ENCODE results near the gene OR51E1. TPM values are rescaled to one million over a fixed set of nuclear protein-coding genes. Genes with fewer than 3 reads are reported as not detected.

The OR51E1 gene
- total and polyA plus RNA-seq, 10 of the 15 experiments (the other 5 are each of a cell fraction or from before 2014, with no cell fraction given) = not detected

DNA sequence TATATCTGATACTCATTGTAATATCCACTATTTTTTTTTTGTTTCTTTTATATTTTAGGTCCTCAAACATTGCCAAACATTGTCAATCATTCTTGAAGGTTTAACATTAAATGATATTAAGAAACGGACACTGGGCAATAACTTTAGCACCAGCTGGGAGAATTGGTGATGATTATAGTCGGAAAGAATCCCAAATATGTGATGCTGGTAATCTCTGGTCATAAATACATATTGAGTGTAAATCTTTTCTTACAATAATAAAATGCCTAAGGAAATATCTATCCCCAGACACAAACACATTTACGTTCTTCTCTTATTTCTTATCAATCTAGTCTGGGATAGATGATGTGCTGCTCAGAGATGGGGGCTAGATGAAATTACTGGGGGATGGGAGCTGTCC is 28.7 kb downstream of the OR51E1 start:
- Histone ChIP-seq H3K4me2 (ENCODE audit: control insufficient read depth, insufficient read depth) (no peak overlapping the region), H3K9me3 (replicated peaks; ENCODE audit: control insufficient read depth, insufficient read depth, low read length) (no peaks in the 10 kb centered on the region), H3K36me3 (ENCODE audit: control insufficient read depth in 2 of 2, insufficient read depth in 2 of 2, low read length in 1 of 2) (no peaks in the 10 kb centered on the region), H4K20me1 (ENCODE audit: control insufficient read depth, insufficient read depth) (no peaks in the 10 kb centered on the region), H3K27me3 (replicated peaks in 1 of 2; ENCODE audit: control insufficient read depth in 2 of 2, insufficient read depth in 2 of 2, low read length in 1 of 2) (no peaks in the 10 kb centered on the region), H3K27ac (ENCODE audit: control insufficient read depth, insufficient read depth) (no peak overlapping the region), H3K4me1 (ENCODE audit: control insufficient read depth, insufficient read depth, low read length) (no peaks in the 10 kb centered on the region), H3K79me2 (ENCODE audit: control insufficient read depth, insufficient read depth, low read length) (no peaks in the 10 kb centered on the region), H3K4me3 (no peak overlapping the region), H2AFZ (ENCODE audit: control insufficient read depth, low read depth, low read length) (no peak overlapping the region), H3K9ac (ENCODE audit: control insufficient read depth, insufficient read depth, low read length) (no peak overlapping the region)
- POLR2A ChIA-PET = no interaction called here
- TF ChIP-seq POLR2A (IDR thresholded peaks at IDR 0.05; ENCODE audit: low read depth, low read length) = no peak
- no peak for TF ChIP-seq JUND (IDR thresholded peaks at IDR 0.05; ENCODE audit: low read depth, low read length)
- TF ChIP-seq MTA2 (IDR thresholded peaks at IDR 0.05; ENCODE audit: low read depth) = no peak
- TF ChIP-seq FOXK2 (IDR thresholded peaks at IDR 0.05) = no peak
- no peak for TF ChIP-seq SREBF1 (IDR thresholded peaks at IDR 0.05; ENCODE audit: low read length)
- SMC1A ChIA-PET (ENCODE audit: uncharacterized antibody, unreplicated experiment) = no interaction called here
- CTCF ChIA-PET = no interaction called here
- WGBS (ENCODE audit: insufficient coverage, insufficient replicate concordance, low lambda C conversion rate, missing lambda C conversion rate) = 19% methylated on average over 3 of the region's 3 CpGs
- no TSS peak for BruUV-seq (replicated peaks)
- DNase-seq (ENCODE audit: low read depth, low spot score) = no peak
- no peak for ATAC-seq
- intact Hi-C loops (cut with micrococcal nuclease; ENCODE audit: unreplicated experiment) = no loop called here
- RAD21 ChIA-PET (ENCODE audit: unreplicated experiment) = no interaction called here
- FAIRE-seq = no peak
- in situ Hi-C loops (cut with MboI) = no loop called here

DNA sequence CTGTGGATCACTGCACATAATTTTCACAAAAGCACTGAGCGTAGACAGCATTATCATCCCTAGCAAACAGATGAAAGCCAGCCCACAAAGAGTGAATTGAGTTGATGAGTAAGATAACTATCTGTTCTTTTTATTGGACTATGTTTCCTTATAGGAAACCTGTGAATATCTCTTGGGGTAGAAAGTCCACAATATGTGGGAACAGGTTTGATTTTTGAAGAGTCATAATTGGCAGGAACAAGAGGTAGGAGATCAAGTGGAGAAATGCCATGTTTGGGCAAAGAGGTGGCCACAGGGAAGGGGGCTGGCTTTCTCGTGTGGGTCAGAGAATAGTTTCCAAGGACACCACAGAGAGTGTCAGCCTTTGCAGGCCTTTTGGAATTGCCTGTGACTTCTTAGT is 30.0 kb downstream of the OR51E1 start:
- Histone ChIP-seq H3K9ac (ENCODE audit: control insufficient read depth, insufficient read depth, low read length) (no peak overlapping the region), H2AFZ (ENCODE audit: control insufficient read depth, low read depth, low read length) (no peak overlapping the region), H3K36me3 (ENCODE audit: control insufficient read depth in 2 of 2, insufficient read depth in 2 of 2, low read length in 1 of 2) (no peaks in the 10 kb centered on the region), H3K4me3 (no peak overlapping the region), H3K27me3 (replicated peaks in 1 of 2; ENCODE audit: control insufficient read depth in 2 of 2, insufficient read depth in 2 of 2, low read length in 1 of 2) (no peaks in the 10 kb centered on the region), H4K20me1 (ENCODE audit: control insufficient read depth, insufficient read depth) (no peaks in the 10 kb centered on the region), H3K27ac (ENCODE audit: control insufficient read depth, insufficient read depth) (no peak overlapping the region), H3K4me2 (ENCODE audit: control insufficient read depth, insufficient read depth) (no peak overlapping the region), H3K9me3 (replicated peaks; ENCODE audit: control insufficient read depth, insufficient read depth, low read length) (no peaks in the 10 kb centered on the region), H3K4me1 (ENCODE audit: control insufficient read depth, insufficient read depth, low read length) (no peaks in the 10 kb centered on the region), H3K79me2 (ENCODE audit: control insufficient read depth, insufficient read depth, low read length) (no peaks in the 10 kb centered on the region)
- RAD21 ChIA-PET (ENCODE audit: unreplicated experiment) = no interaction called here
- intact Hi-C loops (cut with micrococcal nuclease; ENCODE audit: unreplicated experiment) = no loop called here
- no TSS peak for BruUV-seq (replicated peaks)
- FAIRE-seq (no peak), ATAC-seq (no peak), DNase-seq (ENCODE audit: low read depth, low spot score) (no peak)
- in situ Hi-C loops (cut with MboI) = no loop called here
- 38% methylated on average over 2 of the region's 2 CpGs for WGBS (ENCODE audit: insufficient coverage, insufficient replicate concordance, low lambda C conversion rate, missing lambda C conversion rate)
- POLR2A ChIA-PET = no interaction called here
- CTCF ChIA-PET = no interaction called here
- SMC1A ChIA-PET (ENCODE audit: uncharacterized antibody, unreplicated experiment) = no interaction called here
- TF ChIP-seq ATF7 (IDR thresholded peaks at IDR 0.05; ENCODE audit: low read depth) (no peak), RFX5 (IDR thresholded peaks at IDR 0.05; ENCODE audit: low read depth, low read length) (no peak), NFXL1 (IDR thresholded peaks at IDR 0.05; ENCODE audit: borderline replicate concordance) (no peak), TAF1 (IDR thresholded peaks at IDR 0.05; ENCODE audit: borderline replicate concordance, low read depth, low read length) (no peak), BHLHE40 (IDR thresholded peaks at IDR 0.05; ENCODE audit: borderline replicate concordance in 1 of 2, low read depth in 2 of 2, low read length in 1 of 2) (no peak), EP300 (IDR thresholded peaks at IDR 0.05; ENCODE audit: borderline replicate concordance in 1 of 2, control insufficient read depth in 1 of 2, low read depth in 2 of 2, low read length in 2 of 2) (no peak), TCF3 (IDR thresholded peaks at IDR 0.05; ENCODE audit: borderline replicate concordance, insufficient read depth, low read depth, low read length) (no peak), ZSCAN29 (IDR thresholded peaks at IDR 0.05) (no peak), NFYA (IDR thresholded peaks at IDR 0.05; ENCODE audit: borderline replicate concordance, low read depth, low read length) (no peak), BRCA1 (IDR thresholded peaks at IDR 0.05; ENCODE audit: low read depth, low read length) (no peak)
- TF ChIP-seq, protein P1, sequence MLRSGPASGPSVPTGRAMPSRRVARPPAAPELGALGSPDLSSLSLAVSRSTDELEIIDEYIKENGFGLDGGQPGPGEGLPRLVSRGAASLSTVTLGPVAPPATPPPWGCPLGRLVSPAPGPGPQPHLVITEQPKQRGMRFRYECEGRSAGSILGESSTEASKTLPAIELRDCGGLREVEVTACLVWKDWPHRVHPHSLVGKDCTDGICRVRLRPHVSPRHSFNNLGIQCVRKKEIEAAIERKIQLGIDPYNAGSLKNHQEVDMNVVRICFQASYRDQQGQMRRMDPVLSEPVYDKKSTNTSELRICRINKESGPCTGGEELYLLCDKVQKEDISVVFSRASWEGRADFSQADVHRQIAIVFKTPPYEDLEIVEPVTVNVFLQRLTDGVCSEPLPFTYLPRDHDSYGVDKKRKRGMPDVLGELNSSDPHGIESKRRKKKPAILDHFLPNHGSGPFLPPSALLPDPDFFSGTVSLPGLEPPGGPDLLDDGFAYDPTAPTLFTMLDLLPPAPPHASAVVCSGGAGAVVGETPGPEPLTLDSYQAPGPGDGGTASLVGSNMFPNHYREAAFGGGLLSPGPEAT (IDR thresholded peaks at IDR 0.05; ENCODE audit: low read depth) = no peak
- TF ChIP-seq, protein P2, sequence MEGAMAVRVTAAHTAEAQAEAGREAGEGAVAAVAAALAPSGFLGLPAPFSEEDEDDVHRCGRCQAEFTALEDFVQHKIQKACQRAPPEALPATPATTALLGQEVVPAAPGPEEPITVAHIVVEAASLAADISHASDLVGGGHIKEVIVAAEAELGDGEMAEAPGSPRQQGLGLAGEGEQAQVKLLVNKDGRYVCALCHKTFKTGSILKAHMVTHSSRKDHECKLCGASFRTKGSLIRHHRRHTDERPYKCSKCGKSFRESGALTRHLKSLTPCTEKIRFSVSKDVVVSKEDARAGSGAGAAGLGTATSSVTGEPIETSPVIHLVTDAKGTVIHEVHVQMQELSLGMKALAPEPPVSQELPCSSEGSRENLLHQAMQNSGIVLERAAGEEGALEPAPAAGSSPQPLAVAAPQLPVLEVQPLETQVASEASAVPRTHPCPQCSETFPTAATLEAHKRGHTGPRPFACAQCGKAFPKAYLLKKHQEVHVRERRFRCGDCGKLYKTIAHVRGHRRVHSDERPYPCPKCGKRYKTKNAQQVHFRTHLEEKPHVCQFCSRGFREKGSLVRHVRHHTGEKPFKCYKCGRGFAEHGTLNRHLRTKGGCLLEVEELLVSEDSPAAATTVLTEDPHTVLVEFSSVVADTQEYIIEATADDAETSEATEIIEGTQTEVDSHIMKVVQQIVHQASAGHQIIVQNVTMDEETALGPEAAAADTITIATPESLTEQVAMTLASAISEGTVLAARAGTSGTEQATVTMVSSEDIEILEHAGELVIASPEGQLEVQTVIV (IDR thresholded peaks at IDR 0.05; ENCODE audit: borderline replicate concordance, partially characterized antibody) = no peak
